ENCODE data around the gene DPCD.

GRCh38 chr10:101578803-101579515 is 9.2 kb upstream of the DPCD start:
- TF ChIP-seq CTCF (IDR thresholded peaks at IDR 0.05) (no peak), POLR2A (IDR thresholded peaks at IDR 0.05) (no peak)
